Colonic mucosa (tissue), 4 donors: ENCODE data around the gene SDHA. TPM values are rescaled to one million over a fixed set of nuclear protein-coding genes. Genes with fewer than 3 reads are reported as not detected.
"Not testable (repeated sequence)": the region's sequence is repeated elsewhere in the genome, so short reads cannot be mapped to it uniquely, and the experiment has no call there.

Experiments
- DNase-seq: peaks from one replicate; pipeline ENCODE4 v3.0.0-alpha.2; 2020
- H3K27ac ChIP-seq: fragments of 200-600 bp; one replicate; pipeline ENCODE4 v1.8.0; 2021
- H3K27me3 ChIP-seq: fragments of 200-600 bp; one replicate; pipeline ENCODE4 v1.8.0; 2021
- H3K36me3 ChIP-seq: fragments of 200-600 bp; one replicate; pipeline ENCODE4 v1.8.0; 2021
- H3K4me1 ChIP-seq: fragments of 200-600 bp; one replicate; pipeline ENCODE4 v1.8.0; 2021; ENCODE audit warnings: mild to moderate bottlenecking
- H3K4me3 ChIP-seq: fragments of 200-600 bp; one replicate; pipeline ENCODE4 v1.8.0; 2021
- H3K9ac ChIP-seq, 2 donors: one replicate each; pipeline ENCODE4 v1.7.0; 2013; ENCODE audit warnings: control low read depth in 2 of 2, low read depth in 2 of 2, low read length in 2 of 2
- H3K9me3 ChIP-seq: fragments of 200-600 bp; one replicate; pipeline ENCODE4 v1.8.0; 2021
- CTCF ChIP-seq: fragments of 200-600 bp; IDR thresholded peaks from one replicate; pipeline ENCODE4 v1.8.0; 2022; ENCODE audit warnings: antibody characterized with exemption, mild to moderate bottlenecking
- intact Hi-C: fragments of 100-400 bp; cut with DNase I; formaldehyde crosslinking; loops from one replicate; pipeline ENCODE4 v1.14.1; 2022
- total RNA-seq, 2 donors: library from RNA; stranded (reverse); fragmentation: NEBNext Ultra II Directional in 1 of 2; extraction: Animal tissue kit (Norgen Biotek cat#: 25700) in 1 of 2; gene quantifications; one replicate each; pipeline ENCODE4 v1.2.1, GENCODE V29; 2021
- donor health status: healthy.
- donor health status: DM: no; HTN: no; CAD: no.
- donor health status: DM: no; HTN: no; CAD: no.

The SDHA gene
- total RNA-seq, 2 donors from 2014 or later = 285 to 414 TPM

- H3K27me3 ChIP-seq = no peaks in the 10 kb centered on the region
- intact Hi-C loops = no loop called here
- no peak overlapping the region for H3K9ac ChIP-seq
- H3K9me3 ChIP-seq = no peaks in the 10 kb centered on the region
- TF ChIP-seq CTCF = no peak
- no peaks in the 10 kb centered on the region for H3K4me1 ChIP-seq
- H3K4me3 ChIP-seq = no peak overlapping the region
- no peaks in the 10 kb centered on the region for H3K36me3 ChIP-seq
- DNase-seq = no peak
- H3K27ac ChIP-seq = no peak overlapping the region
Measured at GRCh38 chr5:278646-279045, 60.5 kb downstream of the SDHA start.

GRCh38 chr5:279051-279665 is 61.0 kb downstream of the SDHA start:
- H3K4me1 ChIP-seq, intact Hi-C loops, H3K4me3 ChIP-seq, H3K27me3 ChIP-seq, H3K36me3 ChIP-seq, H3K9ac ChIP-seq, DNase-seq, H3K9me3 ChIP-seq, H3K27ac ChIP-seq: not testable (repeated sequence)

DNA sequence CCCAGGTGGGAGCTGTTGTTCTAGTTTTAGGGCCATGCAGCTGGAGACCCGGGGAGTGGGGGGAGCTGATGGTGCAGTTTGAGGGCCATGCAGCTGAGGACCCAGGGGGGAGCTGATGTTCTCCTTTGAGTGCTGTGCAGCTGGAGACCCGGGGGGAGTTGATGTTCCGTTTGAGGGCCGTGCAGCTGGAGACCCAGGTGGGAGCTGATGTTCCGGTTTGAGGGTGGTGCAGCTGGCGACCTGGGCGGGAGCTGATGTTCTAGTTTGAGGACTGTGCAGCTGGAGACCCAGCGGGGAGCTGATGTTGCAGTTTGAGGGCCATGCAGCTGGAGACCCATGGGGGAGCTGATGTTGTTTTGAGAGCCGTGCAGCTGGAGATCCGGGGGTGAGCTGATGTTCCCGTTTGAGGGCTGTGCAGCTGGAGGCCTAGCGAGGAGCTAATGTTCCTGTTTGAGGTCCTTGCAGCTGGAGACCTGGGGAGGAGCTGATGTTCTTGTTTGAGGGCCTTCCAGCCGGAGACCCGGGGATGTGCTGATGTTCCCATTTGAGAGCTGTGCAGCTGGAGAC is 68.0 kb downstream of the SDHA start:
- H3K9ac ChIP-seq = no peak overlapping the region
- H3K27me3 ChIP-seq = no peaks in the 10 kb centered on the region
- DNase-seq = no peak
- intact Hi-C loops = no loop called here
- no peaks in the 10 kb centered on the region for H3K36me3 ChIP-seq
- TF ChIP-seq CTCF = no peak
- no peaks in the 10 kb centered on the region for H3K9me3 ChIP-seq
- no peak overlapping the region for H3K27ac ChIP-seq
- peaks cover 6% of the 10 kb centered on the region for H3K4me1 ChIP-seq
- H3K4me3 ChIP-seq = no peak overlapping the region

DNA sequence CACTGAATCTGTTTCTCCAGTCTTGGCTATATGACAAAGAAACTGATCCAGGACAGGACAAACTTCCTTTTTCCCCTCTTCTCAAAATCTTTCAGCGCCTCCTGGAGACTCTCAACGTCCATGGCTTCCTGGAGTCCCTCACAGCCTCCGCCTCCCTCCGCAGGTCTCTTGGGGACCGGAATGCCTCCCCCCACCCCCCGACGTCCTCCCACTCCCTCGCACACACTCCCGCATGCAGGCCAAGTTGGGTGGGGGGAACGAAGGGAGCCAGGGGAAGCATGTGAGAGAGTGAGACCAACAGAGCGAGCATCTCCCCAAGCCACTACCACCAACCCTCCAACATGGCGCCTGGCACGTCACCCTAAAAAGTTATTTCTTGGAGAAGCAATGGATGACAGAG is 72.1 kb downstream of the SDHA start:
- H3K4me1 ChIP-seq, H3K36me3 ChIP-seq, H3K27me3 ChIP-seq, H3K4me3 ChIP-seq, DNase-seq, H3K27ac ChIP-seq, intact Hi-C loops, H3K9ac ChIP-seq, H3K9me3 ChIP-seq: not testable (repeated sequence)

DNA sequence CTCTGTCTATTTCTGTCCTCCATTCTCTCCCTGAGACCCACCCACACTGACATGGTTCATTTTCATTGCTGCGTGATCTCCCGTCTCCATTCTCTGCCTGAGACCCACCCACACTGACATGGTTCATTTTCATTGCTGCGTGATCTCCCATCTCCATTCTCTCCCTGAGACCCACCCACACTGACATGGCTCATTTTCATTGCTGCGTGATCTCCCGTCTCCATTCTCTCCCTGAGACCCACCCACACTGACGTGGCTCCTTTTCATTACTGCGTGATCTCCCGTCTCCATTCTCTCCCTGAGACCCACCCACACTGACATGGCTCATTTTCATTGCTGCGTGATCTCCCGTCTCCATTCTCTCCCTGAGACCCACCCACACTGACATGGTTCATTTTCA is 73.2 kb downstream of the SDHA start:
- intact Hi-C loops, DNase-seq, H3K4me1 ChIP-seq, H3K9ac ChIP-seq, H3K9me3 ChIP-seq, H3K36me3 ChIP-seq, H3K27ac ChIP-seq, H3K4me3 ChIP-seq, H3K27me3 ChIP-seq: not testable (repeated sequence)

GRCh38 chr5:294788-295187 is 76.7 kb downstream of the SDHA start:
- H3K27me3 ChIP-seq, DNase-seq, H3K36me3 ChIP-seq, H3K4me1 ChIP-seq, H3K9ac ChIP-seq, H3K9me3 ChIP-seq, H3K4me3 ChIP-seq, intact Hi-C loops, H3K27ac ChIP-seq: not testable (repeated sequence)

- H3K9ac ChIP-seq, H3K27me3 ChIP-seq, DNase-seq, H3K4me1 ChIP-seq, H3K36me3 ChIP-seq, H3K4me3 ChIP-seq, H3K9me3 ChIP-seq, H3K27ac ChIP-seq, intact Hi-C loops: not testable (repeated sequence)
Measured at GRCh38 chr5:296207-296606, 78.1 kb downstream of the SDHA start.

GRCh38 chr5:296954-297353 is 78.8 kb downstream of the SDHA start:
- DNase-seq, H3K27ac ChIP-seq, H3K36me3 ChIP-seq, H3K4me3 ChIP-seq, intact Hi-C loops, H3K9me3 ChIP-seq, H3K27me3 ChIP-seq, H3K4me1 ChIP-seq, H3K9ac ChIP-seq: not testable (repeated sequence)

DNA sequence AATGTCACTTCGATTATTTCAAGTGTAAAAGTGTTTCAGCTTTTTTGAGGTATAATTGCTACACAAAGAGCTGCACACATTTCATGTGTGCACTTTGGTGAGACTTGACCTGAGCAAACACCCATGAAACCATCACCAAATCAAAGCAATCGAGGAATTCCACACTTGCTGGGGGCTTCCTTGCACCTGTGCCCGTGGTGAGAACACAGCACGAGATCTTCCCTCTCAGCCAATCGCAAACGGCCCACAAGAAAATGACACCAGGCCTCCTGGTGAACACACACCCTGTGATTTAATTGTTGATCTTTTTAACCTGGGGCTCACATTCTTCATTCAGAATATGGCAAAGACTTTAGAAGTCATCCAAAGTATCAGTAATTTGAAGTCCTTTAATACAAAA is 79.3 kb downstream of the SDHA start:
- H3K9me3 ChIP-seq, H3K36me3 ChIP-seq, intact Hi-C loops, H3K4me1 ChIP-seq, H3K27me3 ChIP-seq, H3K9ac ChIP-seq, DNase-seq, H3K27ac ChIP-seq, H3K4me3 ChIP-seq: not testable (repeated sequence)

GRCh38 chr5:297991-298736 is 80.0 kb downstream of the SDHA start:
- H3K9me3 ChIP-seq, H3K27ac ChIP-seq, intact Hi-C loops, H3K36me3 ChIP-seq, H3K4me1 ChIP-seq, DNase-seq, H3K27me3 ChIP-seq, H3K9ac ChIP-seq, H3K4me3 ChIP-seq: not testable (repeated sequence)
